Iris pigment epithelial cell (primary cell): Measurements from ENCODE around the gene SH3RF3.
"Not testable (repeated sequence)": the region's sequence is repeated elsewhere in the genome, so short reads cannot be mapped to it uniquely, and the experiment has no call there.

Experiments used
- DNase-seq: peaks from one replicate; pipeline ENCODE4 v3.0.0-alpha.2; 2011; ENCODE audit warnings: low read depth

SH3RF3 gene

GRCh38 chr2:109118321-109118720 lies 10.7 kb upstream of the SH3RF3 start:
- DNase-seq = no peak

GRCh38 chr2:109120166-109120565 lies 8.8 kb upstream of the SH3RF3 start:
- DNase-seq = no peak

- not testable (repeated sequence) for DNase-seq
These were observed 8.3 kb upstream of the SH3RF3 start for GRCh38 chr2:109120686-109121085.

GRCh38 chr2:109123586-109124201 lies 5.3 kb upstream of the SH3RF3 start:
- DNase-seq = no peak

- peak; percentile 22 for DNase-seq
These were observed 3.9 kb upstream of the SH3RF3 start for GRCh38 chr2:109124982-109125592.

- peak; percentile 96 for DNase-seq
These were observed 3.2 kb upstream of the SH3RF3 start for GRCh38 chr2:109125593-109126500.

- peak; percentile 90 for DNase-seq
These were observed 2.5 kb upstream of the SH3RF3 start for GRCh38 chr2:109126501-109126860.

- no peak for DNase-seq
These were observed 1.4 kb upstream of the SH3RF3 start for GRCh38 chr2:109127556-109127955.

- peak; percentile 93 for DNase-seq
These were observed 873 bp upstream of the SH3RF3 start for GRCh38 chr2:109128048-109128615.

GRCh38 chr2:109129356-109129920 lies 433 bp downstream of the SH3RF3 start:
- peak; percentile 52 for DNase-seq

GRCh38 chr2:109129921-109130722 lies 1.1 kb downstream of the SH3RF3 start:
- peak; percentile 57 for DNase-seq

- no peak for DNase-seq
These were observed 1.7 kb downstream of the SH3RF3 start for GRCh38 chr2:109130723-109130995.

GRCh38 chr2:109131777-109132176 lies 2.8 kb downstream of the SH3RF3 start:
- peak; percentile 24 for DNase-seq

- no peak for DNase-seq
These were observed 3.6 kb downstream of the SH3RF3 start for GRCh38 chr2:109132626-109133025.

GRCh38 chr2:109133746-109134145 lies 4.7 kb downstream of the SH3RF3 start:
- no peak for DNase-seq

GRCh38 chr2:109134741-109135358 lies 5.8 kb downstream of the SH3RF3 start:
- no peak for DNase-seq

- peak; percentile 28 for DNase-seq
These were observed 6.6 kb downstream of the SH3RF3 start for GRCh38 chr2:109135359-109136197.

- DNase-seq = no peak
These were observed 7.5 kb downstream of the SH3RF3 start for GRCh38 chr2:109136542-109136941.

- DNase-seq = no peak
These were observed 8.6 kb downstream of the SH3RF3 start for GRCh38 chr2:109137616-109138015.

GRCh38 chr2:109138449-109138848 lies 9.4 kb downstream of the SH3RF3 start:
- DNase-seq = no peak
